ENCODE results near the gene KCNH8.

DNA sequence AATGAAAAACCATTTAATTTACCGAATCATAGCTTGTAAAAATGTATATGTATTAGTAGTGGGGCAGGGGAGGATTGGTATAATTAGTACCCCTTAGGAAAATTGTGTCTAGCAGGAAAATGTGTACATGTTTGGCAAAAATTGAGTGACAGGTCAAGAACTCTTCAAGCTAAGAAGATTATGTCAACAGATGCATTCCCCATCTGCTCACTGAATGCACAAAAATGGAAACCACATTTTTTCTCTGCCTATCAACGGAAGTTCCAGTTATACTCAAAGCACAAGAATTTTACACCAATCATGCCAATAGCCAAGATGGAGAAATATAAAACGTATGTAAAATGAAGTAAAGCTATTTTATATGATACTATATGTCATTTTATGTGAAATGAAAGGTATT lies 377.8 kb downstream of the KCNH8 start:
- no peak for TF ChIP-seq YY1 (IDR thresholded peaks at IDR 0.05; ENCODE audit: insufficient read depth, insufficient read length)
- no peak for TF ChIP-seq SUZ12 (IDR thresholded peaks at IDR 0.05; ENCODE audit: extremely low read depth, insufficient read depth, insufficient read length)

Measured in NT2/D1 (cell line).